VCaP (cell line): ENCODE measurements around the gene CRABP1.
"Not testable (repeated sequence)": the region's sequence is repeated elsewhere in the genome, so short reads cannot be mapped to it uniquely, and the experiment has no call there.

Experiments
- H3K27ac ChIP-seq: fragments of 450-650 bp; 2 replicates; pipeline ENCODE4 v1.5.1; 2017
- CTCF ChIP-seq: fragments of 450-650 bp; conservative IDR thresholded peaks from 2 replicates; pipeline ENCODE4 v1.5.1; 2017; ENCODE audit warnings: mild to moderate bottlenecking, moderate library complexity

CRABP1 gene

GRCh38 chr15:78369161-78369560 lies 29.0 kb downstream of the CRABP1 start:
- TF ChIP-seq CTCF: no peak

DNA sequence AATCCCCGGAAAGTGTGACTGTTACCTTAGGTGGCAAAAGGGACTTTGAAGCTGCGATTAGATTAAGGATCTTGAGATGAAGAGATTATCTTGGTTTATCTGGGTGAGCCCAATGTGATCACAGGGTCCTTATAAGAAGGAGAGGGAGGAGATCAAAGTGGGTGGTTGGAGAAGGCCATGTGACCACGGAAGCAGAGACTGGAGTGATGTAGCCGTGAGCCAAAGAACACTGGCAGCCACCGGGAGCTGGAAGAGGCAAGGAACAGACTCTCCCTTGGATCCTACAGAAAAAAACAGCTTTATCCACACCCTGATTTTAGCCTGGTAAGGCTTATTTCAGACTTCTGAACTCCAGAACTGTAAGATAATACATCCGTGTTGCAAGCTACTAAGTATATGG lies 29.9 kb downstream of the CRABP1 start:
- no peak for TF ChIP-seq CTCF
- H3K27ac ChIP-seq: no peak overlapping the region

More at GRCh38 chr15:78369161-78369560, 29.0 kb downstream of the CRABP1 start:
- H3K27ac ChIP-seq: no peak overlapping the region

GRCh38 chr15:78372880-78373279 lies 32.7 kb downstream of the CRABP1 start:
- no peak for TF ChIP-seq CTCF
- H3K27ac ChIP-seq: no peak overlapping the region

GRCh38 chr15:78374436-78375393 lies 34.6 kb downstream of the CRABP1 start:
- 0 out of 2 replicates have a peak overlapping the region, but pooled peaks have one; percentile 4 for H3K27ac ChIP-seq
- TF ChIP-seq CTCF: no peak

GRCh38 chr15:78380143-78380542 lies 40.0 kb downstream of the CRABP1 start:
- H3K27ac ChIP-seq: not testable (repeated sequence)

DNA sequence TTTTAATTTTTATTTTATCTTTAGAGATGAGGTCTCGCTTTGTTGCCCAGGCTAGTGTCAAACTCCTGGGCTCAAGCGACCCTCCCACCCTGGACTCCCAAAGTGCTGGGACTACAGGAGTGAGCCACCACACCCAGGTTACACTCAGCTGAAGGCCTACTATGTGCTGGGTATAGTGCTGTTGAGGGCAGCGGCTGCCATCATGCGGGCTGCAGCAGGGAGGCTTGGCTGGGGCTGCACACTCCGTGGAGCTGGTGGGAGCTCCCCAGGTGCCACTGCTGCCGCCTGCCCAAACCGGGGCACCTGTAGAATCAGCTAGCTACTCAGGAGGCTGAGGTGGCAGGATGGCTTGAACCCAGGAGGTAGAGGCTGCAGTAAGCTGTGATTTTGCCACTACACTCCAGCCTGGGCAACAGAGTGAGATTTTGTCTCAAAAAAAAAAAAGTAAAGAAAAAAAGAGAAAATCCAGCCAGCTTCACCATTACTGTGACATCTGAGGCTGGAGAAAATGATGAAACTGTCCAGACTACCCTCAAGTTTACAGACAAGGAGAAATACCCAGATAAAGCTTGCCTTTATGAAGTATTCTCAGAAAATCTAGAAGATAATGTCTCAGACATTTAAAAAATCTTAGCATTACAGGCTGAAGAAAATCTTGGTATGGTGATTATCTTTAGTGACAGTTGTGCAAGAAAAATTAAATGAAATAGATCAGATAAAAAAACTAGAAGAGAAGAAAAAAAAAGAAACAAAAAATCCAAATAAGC lies 42.1 kb downstream of the CRABP1 start:
- no peak for TF ChIP-seq CTCF
- no peak overlapping the region for H3K27ac ChIP-seq

DNA sequence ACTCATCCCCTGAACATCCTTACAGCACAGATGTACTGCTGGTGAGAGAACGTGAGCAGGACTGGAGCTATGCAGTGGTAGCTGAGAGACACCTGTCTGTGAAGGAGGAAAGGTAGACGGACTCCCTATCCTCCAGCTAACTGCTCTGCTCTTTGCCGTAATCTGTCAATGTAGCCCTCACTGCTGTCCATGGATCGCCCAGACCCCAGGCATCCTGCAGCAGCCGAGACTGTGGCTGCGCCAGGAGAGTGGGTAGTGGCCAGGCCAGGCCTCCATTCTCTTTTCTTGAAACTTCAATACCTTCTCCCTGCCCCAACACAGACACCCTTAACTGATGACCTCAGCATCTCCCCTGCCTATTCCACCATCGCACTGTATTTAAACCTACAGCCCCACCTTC lies 44.5 kb downstream of the CRABP1 start:
- TF ChIP-seq CTCF: no peak
- no peak overlapping the region for H3K27ac ChIP-seq
